Astrocyte (in vitro differentiated cells and primary cell): ENCODE measurements around the gene CARD9. TPM values are rescaled to one million over a fixed set of nuclear protein-coding genes. Genes with fewer than 3 reads are reported as not detected.

Source experiments
- DNase-seq: peaks from one replicate; pipeline ENCODE4 v3.0.0-alpha.2; 2010; ENCODE audit warnings: low read depth
- FAIRE-seq: peaks from 2 replicates; lab custom pipeline; 2011; peaks lifted over from hg19 to GRCh38; lab: Jason Lieb, UNC
- H2AFZ ChIP-seq: 2 replicates; pipeline ENCODE4 v1.6.0; 2012; ENCODE audit warnings: low read depth, low read length, inconsistent platforms
- H3K27ac ChIP-seq: 2 replicates; pipeline ENCODE4 v1.5.1; 2011; ENCODE audit warnings: low read depth, low read length, inconsistent platforms
- H3K27me3 ChIP-seq: 2 replicates; pipeline ENCODE4 v1.6.0; 2011; ENCODE audit warnings: low read length, inconsistent platforms; ENCODE audit not compliant: insufficient read depth
- H3K36me3 ChIP-seq: 2 replicates; pipeline ENCODE4 v1.5.1; 2011; ENCODE audit warnings: low read length, inconsistent platforms; ENCODE audit not compliant: insufficient read depth
- H3K4me1 ChIP-seq: 2 replicates; pipeline ENCODE4 v1.5.1; 2011; ENCODE audit warnings: low read length, inconsistent platforms; ENCODE audit not compliant: insufficient read depth
- H3K4me2 ChIP-seq: 2 replicates; pipeline ENCODE4 v1.6.0; 2012; ENCODE audit warnings: low read length, inconsistent platforms
- H3K4me3 ChIP-seq: 2 replicates; pipeline ENCODE4 v1.5.1; 2011; ENCODE audit warnings: low read depth, mild to moderate bottlenecking, low read length, inconsistent platforms; ENCODE audit not compliant: insufficient read depth
- H3K79me2 ChIP-seq: 2 replicates; pipeline ENCODE4 v1.6.0; 2012; ENCODE audit warnings: mild to moderate bottlenecking, low read length, inconsistent platforms; ENCODE audit not compliant: insufficient read depth
- H3K9ac ChIP-seq: 2 replicates; pipeline ENCODE4 v1.6.0; 2012; ENCODE audit warnings: mild to moderate bottlenecking, low read length, inconsistent platforms
- H3K9me3 ChIP-seq: 2 replicates; pipeline ENCODE4 v1.5.1; 2012; ENCODE audit warnings: low read depth, mild to moderate bottlenecking, low read length, inconsistent platforms; ENCODE audit not compliant: insufficient read depth
- H4K20me1 ChIP-seq: 2 replicates; pipeline ENCODE4 v1.6.0; 2012; ENCODE audit warnings: low read length, inconsistent platforms; ENCODE audit not compliant: insufficient read depth
- H3K27ac Mint-ChIP-seq: one replicate; pipeline ENCODE4 v1.8.0; 2021; ENCODE audit warnings: mild to moderate bottlenecking, mixed read lengths; ENCODE audit not compliant: unreplicated experiment
- H3K27me3 Mint-ChIP-seq: one replicate; pipeline ENCODE4 v1.8.0; 2021; ENCODE audit warnings: low read depth, mixed read lengths; ENCODE audit not compliant: unreplicated experiment
- H3K36me3 Mint-ChIP-seq: one replicate; pipeline ENCODE4 v1.8.0; 2021; ENCODE audit warnings: low read depth, mixed read lengths; ENCODE audit not compliant: unreplicated experiment
- H3K4me1 Mint-ChIP-seq: one replicate; pipeline ENCODE4 v1.8.0; 2021; ENCODE audit warnings: low read depth, mixed read lengths; ENCODE audit not compliant: unreplicated experiment
- H3K4me3 Mint-ChIP-seq: one replicate; pipeline ENCODE4 v1.8.0; 2021; ENCODE audit warnings: mild to moderate bottlenecking, moderate library complexity, mixed read lengths; ENCODE audit not compliant: unreplicated experiment
- H3K9me3 Mint-ChIP-seq: one replicate; pipeline ENCODE4 v1.8.0; 2021; ENCODE audit warnings: mild to moderate bottlenecking, mixed read lengths; ENCODE audit not compliant: unreplicated experiment
- EZH2 ChIP-seq: IDR thresholded peaks from 2 replicates; pipeline ENCODE4 v1.6.1; 2012; ENCODE audit warnings: mild to moderate bottlenecking, low read length, inconsistent platforms; ENCODE audit not compliant: insufficient read depth
- total RNA-seq: library from RNA; stranded (reverse); gene quantifications from 2 replicates; pipeline ENCODE4 v1.2.1, GENCODE V29; 2021
- TF ChIP-seq, protein P1 (sequence below): IDR thresholded peaks from 2 replicates; pipeline ENCODE4 v1.5.1; 2011; ENCODE audit warnings: low read depth, mild to moderate bottlenecking, inconsistent platforms, low read length, moderate library complexity; ENCODE audit not compliant: insufficient read depth

Gene CARD9
- total RNA-seq, 1 donor from 2014 or later, result 4.2 TPM

DNA sequence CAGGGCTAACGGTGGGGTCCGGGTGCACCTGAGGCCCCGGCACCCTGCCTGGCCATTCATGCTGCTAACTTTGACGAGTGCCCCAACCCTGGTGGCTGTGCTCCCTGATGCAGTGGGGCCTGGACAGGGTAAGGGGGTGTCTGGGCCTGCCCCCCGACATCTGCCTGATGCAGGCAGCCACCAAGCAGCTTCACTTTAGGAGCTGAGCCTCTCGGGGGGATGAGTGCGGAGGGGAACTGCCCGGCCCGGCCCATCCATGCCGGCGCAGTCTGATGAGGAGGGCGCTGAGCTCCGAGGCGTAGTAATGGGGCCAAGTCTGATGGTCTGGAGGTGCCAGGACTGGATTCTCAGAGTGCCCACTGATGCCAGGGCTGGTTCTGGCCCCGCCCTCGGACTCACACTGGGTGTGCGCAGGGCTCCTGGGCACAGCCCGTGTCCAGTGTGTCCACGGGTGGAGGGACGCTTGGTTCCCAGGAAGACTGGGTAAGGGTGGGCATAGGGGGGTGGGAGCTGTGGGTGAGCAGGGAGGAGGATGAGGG is 26.5 kb downstream of the CARD9 start:
- H2AFZ ChIP-seq, result no peak overlapping the region
- H4K20me1 ChIP-seq, result peaks cover 54% of the 10 kb centered on the region
- H3K4me1 ChIP-seq, result peaks cover 16% of the 10 kb centered on the region
- no peak overlapping the region for H3K4me2 ChIP-seq
- H3K27ac ChIP-seq, result no peak overlapping the region
- Mint-ChIP-seq H3K4me3 (no peak overlapping the region), H3K27me3 (no peaks in the 10 kb centered on the region), H3K27ac (no peak overlapping the region), H3K9me3 (no peaks in the 10 kb centered on the region), H3K36me3 (peaks cover 2% of the 10 kb centered on the region), H3K4me1 (peaks cover 2% of the 10 kb centered on the region)
- no peaks in the 10 kb centered on the region for H3K36me3 ChIP-seq
- TF ChIP-seq, protein P1, sequence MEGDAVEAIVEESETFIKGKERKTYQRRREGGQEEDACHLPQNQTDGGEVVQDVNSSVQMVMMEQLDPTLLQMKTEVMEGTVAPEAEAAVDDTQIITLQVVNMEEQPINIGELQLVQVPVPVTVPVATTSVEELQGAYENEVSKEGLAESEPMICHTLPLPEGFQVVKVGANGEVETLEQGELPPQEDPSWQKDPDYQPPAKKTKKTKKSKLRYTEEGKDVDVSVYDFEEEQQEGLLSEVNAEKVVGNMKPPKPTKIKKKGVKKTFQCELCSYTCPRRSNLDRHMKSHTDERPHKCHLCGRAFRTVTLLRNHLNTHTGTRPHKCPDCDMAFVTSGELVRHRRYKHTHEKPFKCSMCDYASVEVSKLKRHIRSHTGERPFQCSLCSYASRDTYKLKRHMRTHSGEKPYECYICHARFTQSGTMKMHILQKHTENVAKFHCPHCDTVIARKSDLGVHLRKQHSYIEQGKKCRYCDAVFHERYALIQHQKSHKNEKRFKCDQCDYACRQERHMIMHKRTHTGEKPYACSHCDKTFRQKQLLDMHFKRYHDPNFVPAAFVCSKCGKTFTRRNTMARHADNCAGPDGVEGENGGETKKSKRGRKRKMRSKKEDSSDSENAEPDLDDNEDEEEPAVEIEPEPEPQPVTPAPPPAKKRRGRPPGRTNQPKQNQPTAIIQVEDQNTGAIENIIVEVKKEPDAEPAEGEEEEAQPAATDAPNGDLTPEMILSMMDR, result no peak
- TF ChIP-seq EZH2, result no peak
- H3K9ac ChIP-seq, result no peak overlapping the region
- DNase-seq, result no peak
- H3K4me3 ChIP-seq, result no peak overlapping the region
- FAIRE-seq, result no peak
- no peaks in the 10 kb centered on the region for H3K27me3 ChIP-seq
- H3K79me2 ChIP-seq, result no peaks in the 10 kb centered on the region
- no peaks in the 10 kb centered on the region for H3K9me3 ChIP-seq

- no peak overlapping the region for H3K9ac ChIP-seq
- H2AFZ ChIP-seq, result no peak overlapping the region
- H3K27ac ChIP-seq, result no peak overlapping the region
- peaks cover 2% of the 10 kb centered on the region for H3K4me1 Mint-ChIP-seq
- H3K9me3 ChIP-seq, result no peaks in the 10 kb centered on the region
- H3K36me3 Mint-ChIP-seq, result peaks cover 2% of the 10 kb centered on the region
- no peaks in the 10 kb centered on the region for H3K9me3 Mint-ChIP-seq
- peaks cover 54% of the 10 kb centered on the region for H4K20me1 ChIP-seq
- no peaks in the 10 kb centered on the region for H3K79me2 ChIP-seq
- no peaks in the 10 kb centered on the region for H3K27me3 ChIP-seq
- H3K27me3 Mint-ChIP-seq, result no peaks in the 10 kb centered on the region
- DNase-seq, result no peak
- no peaks in the 10 kb centered on the region for H3K36me3 ChIP-seq
- H3K27ac Mint-ChIP-seq, result no peak overlapping the region
- no peak for FAIRE-seq
- no peak overlapping the region for H3K4me3 Mint-ChIP-seq
- H3K4me1 ChIP-seq, result peaks cover 16% of the 10 kb centered on the region
- H3K4me3 ChIP-seq, result no peak overlapping the region
- TF ChIP-seq, protein P1, result no peak
- TF ChIP-seq EZH2, result no peak
- H3K4me2 ChIP-seq, result no peak overlapping the region
These were observed 27.4 kb downstream of the CARD9 start for GRCh38 chr9:136346157-136346481.

DNA sequence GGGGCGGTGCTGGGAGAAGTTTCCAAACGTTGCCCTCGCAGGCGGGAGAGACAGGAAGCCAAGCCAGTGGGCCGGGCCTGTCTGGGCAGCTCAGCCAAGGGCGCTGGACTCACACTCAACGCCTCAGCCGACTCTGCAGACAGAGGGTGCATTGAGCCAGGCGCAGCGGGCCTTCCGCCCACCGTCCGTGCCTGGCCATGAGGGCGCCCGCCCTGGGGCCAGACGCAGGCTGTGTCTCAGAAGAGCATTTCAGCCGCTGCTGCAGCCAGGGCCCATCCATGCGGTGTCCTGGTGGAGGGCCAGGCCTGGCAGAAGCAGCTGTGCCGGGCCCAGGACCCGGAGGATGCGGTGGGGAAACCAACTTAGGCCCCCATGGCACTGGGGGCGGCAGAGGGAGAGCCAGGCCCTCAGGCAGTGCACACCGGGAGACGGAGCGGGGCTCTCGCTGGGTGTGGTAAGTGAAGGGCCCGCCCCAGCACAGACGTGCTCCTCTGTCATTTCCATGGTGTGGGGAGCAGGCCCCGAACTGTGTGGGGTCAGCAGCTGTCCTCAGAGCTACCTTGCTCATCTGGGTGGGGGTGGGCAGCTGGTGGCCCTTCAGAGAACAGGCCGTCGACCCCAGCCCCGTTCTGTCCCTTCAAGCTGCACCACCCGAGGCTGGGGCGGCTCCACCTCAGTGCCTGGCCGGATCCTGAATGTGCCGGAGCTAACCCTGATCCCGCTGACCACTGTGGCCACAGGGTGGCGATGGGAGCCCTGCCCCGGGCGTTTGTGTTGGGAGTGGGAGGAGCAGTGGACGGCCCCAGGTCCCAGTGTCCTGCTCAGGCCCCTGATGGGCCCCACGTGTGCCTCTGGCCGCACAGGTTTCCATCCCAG is 27.9 kb downstream of the CARD9 start:
- Histone ChIP-seq H3K36me3 (no peaks in the 10 kb centered on the region), H3K27me3 (no peaks in the 10 kb centered on the region), H3K27ac (no peak overlapping the region), H3K9me3 (no peaks in the 10 kb centered on the region), H4K20me1 (peaks cover 56% of the 10 kb centered on the region), H2AFZ (no peak overlapping the region), H3K79me2 (no peaks in the 10 kb centered on the region), H3K4me3 (no peak overlapping the region), H3K9ac (no peak overlapping the region), H3K4me2 (peak overlapping the region; percentile 19), H3K4me1 (peaks cover 16% of the 10 kb centered on the region)
- no peak overlapping the region for H3K27ac Mint-ChIP-seq
- peaks cover 2% of the 10 kb centered on the region for H3K4me1 Mint-ChIP-seq
- FAIRE-seq, result no peak
- TF ChIP-seq, protein P1, result no peak
- no peak for TF ChIP-seq EZH2
- H3K9me3 Mint-ChIP-seq, result no peaks in the 10 kb centered on the region
- H3K27me3 Mint-ChIP-seq, result no peaks in the 10 kb centered on the region
- H3K4me3 Mint-ChIP-seq, result no peak overlapping the region
- DNase-seq, result no peak
- H3K36me3 Mint-ChIP-seq, result peaks cover 2% of the 10 kb centered on the region
